CD4-positive, CD25-positive, alpha-beta regulatory T cell (primary cell): Measurements from ENCODE around the gene GPHN. TPM values are rescaled to one million over a fixed set of nuclear protein-coding genes. Genes with fewer than 3 reads are reported as not detected.

ENCODE experiments used
- ATAC-seq, 2 donors: fragments of 150-1000 bp; cut with Tn5 transposase; one replicate each; pipeline ENCODE4 v1.10.0; 2021; ENCODE audit warnings: low read depth in 2 of 2, moderate number of reproducible peaks in 2 of 2, moderate library complexity in 1 of 2
- DNase-seq, 3 donors: peaks; one replicate each; pipeline versions ENCODE4 v3.0.0 to v3.0.0-alpha.2; 2012 to 2022; ENCODE audit warnings: mixed read lengths in 1 of 3
- H3K27ac ChIP-seq: one replicate; pipeline ENCODE4 v1.7.0; 2013; ENCODE audit warnings: mild to moderate bottlenecking, low read length; ENCODE audit not compliant: insufficient read depth, poor library complexity, severe bottlenecking
- H3K27me3 ChIP-seq: one replicate; pipeline ENCODE4 v1.7.0; 2013; ENCODE audit warnings: low read length; ENCODE audit not compliant: control insufficient read depth, insufficient read depth
- H3K36me3 ChIP-seq: one replicate; pipeline ENCODE4 v1.7.0; 2013; ENCODE audit warnings: mild to moderate bottlenecking, low read length, moderate library complexity; ENCODE audit not compliant: control insufficient read depth, insufficient read depth
- H3K4me1 ChIP-seq: 2 replicates; pipeline ENCODE4 v1.7.0; 2013; ENCODE audit warnings: mild to moderate bottlenecking, low read length; ENCODE audit not compliant: insufficient read depth, control insufficient read depth, poor library complexity, severe bottlenecking
- H3K4me3 ChIP-seq: one replicate; pipeline ENCODE4 v1.7.0; 2013; ENCODE audit warnings: low read depth, mild to moderate bottlenecking, low read length, moderate library complexity
- H3K9me3 ChIP-seq, 2 experiments: 1 replicate in 1 of 2; 2 replicates in 1 of 2; pipeline ENCODE4 v1.7.0; 2013; ENCODE audit warnings: low read length in 2 of 2, mild to moderate bottlenecking in 1 of 2, moderate library complexity in 1 of 2; ENCODE audit not compliant: control insufficient read depth in 2 of 2
- H3K27ac Mint-ChIP-seq, 3 donors: one replicate each; pipeline ENCODE4 v1.8.0; 2020 to 2022; ENCODE audit warnings: mild to moderate bottlenecking in 3 of 3, mixed read lengths in 3 of 3, moderate library complexity in 2 of 3
- H3K27me3 Mint-ChIP-seq: one replicate; pipeline ENCODE4 v1.8.0; 2022; ENCODE audit warnings: mild to moderate bottlenecking, mixed read lengths
- H3K36me3 Mint-ChIP-seq: one replicate; pipeline ENCODE4 v1.8.0; 2020; ENCODE audit warnings: mixed read lengths
- H3K4me1 Mint-ChIP-seq, 4 donors: one replicate each; pipeline ENCODE4 v1.8.0; 2020 to 2022; ENCODE audit warnings: mixed read lengths in 4 of 4, mild to moderate bottlenecking in 1 of 4
- H3K4me3 Mint-ChIP-seq, 4 donors: one replicate each; pipeline ENCODE4 v1.8.0; 2020 to 2022; ENCODE audit warnings: mild to moderate bottlenecking in 4 of 4, mixed read lengths in 4 of 4, moderate library complexity in 3 of 4
- H3K9me3 Mint-ChIP-seq, 7 donors: one replicate each; pipeline ENCODE4 v1.8.0; 2020 to 2022; ENCODE audit warnings: mixed read lengths in 7 of 7, mild to moderate bottlenecking in 3 of 7, moderate library complexity in 2 of 7
- polyA plus RNA-seq, 4 donors: library from polyadenylated mRNA; unstranded; fragments of 300-500 nt; fragmentation: Illumina TruSeq; gene quantifications; one replicate each; pipeline ENCODE4 v1.2.3, GENCODE V29; 2021
- total RNA-seq: library from RNA; stranded (reverse); gene quantifications from one replicate; pipeline ENCODE4 v1.2.3, GENCODE V29; 2022

The GPHN gene
- total and polyA plus RNA-seq, 5 donors from 2014 or later: 8.3 to 19.5 (median 11.2) TPM

DNA sequence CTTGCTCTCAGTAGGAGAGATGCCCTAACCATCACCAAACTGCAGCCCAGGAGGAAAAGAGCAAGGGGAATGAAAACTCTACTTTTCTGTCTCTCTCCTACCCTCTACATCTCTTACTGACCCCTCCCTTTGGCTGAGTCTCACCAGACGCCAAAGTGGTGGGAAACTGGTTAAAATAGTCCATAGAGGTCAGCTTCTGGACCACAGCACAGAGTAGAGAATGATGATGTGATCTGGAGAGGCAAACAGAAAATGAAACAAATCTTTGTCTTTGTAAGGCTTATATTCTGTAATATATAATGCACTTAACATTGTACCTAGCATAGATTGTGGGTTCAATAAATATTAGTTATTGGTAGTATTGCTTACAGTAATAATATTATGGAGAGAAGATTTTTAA is 600.3 kb downstream of the GPHN start:
- no peaks in the 10 kb centered on the region for H3K27me3 ChIP-seq
- H3K36me3 Mint-ChIP-seq: peaks cover 38% of the 10 kb centered on the region
- H3K9me3 Mint-ChIP-seq: peaks cover 2 to 29% (median 14%) of the 10 kb centered on the region in 7 donors
- H3K27ac ChIP-seq: no peak overlapping the region
- peaks cover 18 to 19% of the 10 kb centered on the region in 2 experiments for H3K9me3 ChIP-seq
- no peaks in the 10 kb centered on the region for H3K4me1 ChIP-seq
- H3K4me1 Mint-ChIP-seq: no peaks in the 10 kb centered on the region
- H3K36me3 ChIP-seq: peaks cover 4% of the 10 kb centered on the region
- no peak overlapping the region for H3K4me3 Mint-ChIP-seq
- ATAC-seq (no peak), DNase-seq (no peak)
- H3K27ac Mint-ChIP-seq: no peak overlapping the region
- no peaks in the 10 kb centered on the region for H3K27me3 Mint-ChIP-seq
- H3K4me3 ChIP-seq: no peak overlapping the region

GRCh38 chr14:67111022-67111421 is 603.1 kb downstream of the GPHN start:
- Mint-ChIP-seq H3K27ac (no peak overlapping the region), H3K4me3 (no peak overlapping the region), H3K36me3 (peaks cover 13% of the 10 kb centered on the region), H3K4me1 (no peaks in the 10 kb centered on the region), H3K9me3 (peaks cover 0 to 9% (median 4%) of the 10 kb centered on the region in 7 donors), H3K27me3 (peaks cover 4% of the 10 kb centered on the region)
- DNase-seq (no peak), ATAC-seq (no peak)
- no peaks in the 10 kb centered on the region for H3K27me3 ChIP-seq
- H3K27ac ChIP-seq: no peak overlapping the region
- no peak overlapping the region for H3K4me3 ChIP-seq
- no peaks in the 10 kb centered on the region for H3K36me3 ChIP-seq
- no peaks in the 10 kb centered on the region for H3K4me1 ChIP-seq
- H3K9me3 ChIP-seq: peaks cover 5 to 6% of the 10 kb centered on the region in 2 experiments

GRCh38 chr14:67112344-67112743 is 604.4 kb downstream of the GPHN start:
- Mint-ChIP-seq H3K27me3 (peaks cover 4% of the 10 kb centered on the region), H3K4me1 (no peaks in the 10 kb centered on the region), H3K36me3 (peaks cover 13% of the 10 kb centered on the region), H3K27ac (no peak overlapping the region), H3K9me3 (peaks cover 0 to 2% (median 0%) of the 10 kb centered on the region in 7 donors), H3K4me3 (no peak overlapping the region)
- H3K27ac ChIP-seq: no peak overlapping the region
- ATAC-seq (no peak), DNase-seq (no peak)
- no peak overlapping the region for H3K4me3 ChIP-seq
- no peaks in the 10 kb centered on the region for H3K36me3 ChIP-seq
- no peaks in the 10 kb centered on the region for H3K4me1 ChIP-seq
- no peaks in the 10 kb centered on the region for H3K9me3 ChIP-seq
- H3K27me3 ChIP-seq: no peaks in the 10 kb centered on the region

DNA sequence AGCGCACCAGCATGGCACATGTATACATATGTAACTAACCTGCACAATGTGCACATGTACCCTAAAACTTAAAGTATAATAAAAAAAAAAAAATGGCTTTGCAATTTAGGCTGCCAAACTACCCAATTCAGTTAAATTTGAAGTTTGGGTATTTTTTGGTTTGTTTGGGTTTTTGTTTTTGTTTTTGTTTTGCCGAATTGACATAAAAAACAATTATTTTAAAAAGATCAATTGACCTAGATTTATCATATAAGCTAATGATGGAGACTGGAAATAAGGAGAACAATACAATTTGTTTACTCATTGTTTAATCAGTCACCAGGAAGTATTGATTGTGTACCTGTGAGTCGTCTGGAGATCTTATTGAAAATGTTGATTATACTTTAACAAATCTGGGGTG is 619.2 kb downstream of the GPHN start:
- Mint-ChIP-seq H3K36me3 (peaks cover 31% of the 10 kb centered on the region), H3K4me1 (peaks cover 0 to 4% (median 1%) of the 10 kb centered on the region in 4 donors), H3K4me3 (no peak overlapping the region), H3K27me3 (no peaks in the 10 kb centered on the region), H3K9me3 (peaks cover 0 to 6% (median 3%) of the 10 kb centered on the region in 7 donors), H3K27ac (no peak overlapping the region)
- ATAC-seq: no peak
- H3K9me3 ChIP-seq: no peaks in the 10 kb centered on the region
- no peak overlapping the region for H3K27ac ChIP-seq
- no peak overlapping the region for H3K4me3 ChIP-seq
- H3K4me1 ChIP-seq: no peaks in the 10 kb centered on the region
- peaks cover 4% of the 10 kb centered on the region for H3K36me3 ChIP-seq
- H3K27me3 ChIP-seq: no peaks in the 10 kb centered on the region
- DNase-seq: no peak

DNA sequence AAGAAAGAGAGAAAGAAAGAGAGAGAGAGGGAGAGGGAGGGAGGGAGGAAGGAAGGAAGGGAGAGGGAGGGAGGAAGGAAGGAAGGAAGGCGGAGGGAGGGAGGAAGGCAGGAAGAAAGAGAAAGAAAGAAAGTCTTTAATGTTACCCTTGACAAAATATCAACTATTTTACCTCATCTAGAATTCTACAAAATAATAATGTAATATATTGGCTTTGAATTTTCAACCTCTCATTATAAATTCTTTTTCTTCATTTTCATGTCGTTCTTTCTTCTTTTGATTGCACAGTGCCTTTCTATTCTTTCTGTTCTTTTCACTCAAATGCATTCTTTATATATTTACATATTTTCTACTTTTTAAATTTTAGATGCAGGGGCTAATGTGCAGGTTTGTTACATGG is 621.8 kb downstream of the GPHN start:
- Histone ChIP-seq H3K36me3 (no peaks in the 10 kb centered on the region), H3K9me3 (no peaks in the 10 kb centered on the region), H3K27me3 (no peaks in the 10 kb centered on the region), H3K4me3 (no peak overlapping the region), H3K4me1 (no peaks in the 10 kb centered on the region), H3K27ac (no peak overlapping the region)
- no peak overlapping the region for H3K27ac Mint-ChIP-seq
- no peak overlapping the region for H3K4me3 Mint-ChIP-seq
- H3K9me3 Mint-ChIP-seq: peaks cover 0 to 6% (median 3%) of the 10 kb centered on the region in 7 donors
- H3K27me3 Mint-ChIP-seq: no peaks in the 10 kb centered on the region
- ATAC-seq (no peak), DNase-seq (no peak)
- peaks cover 0 to 14% (median 5%) of the 10 kb centered on the region in 4 donors for H3K4me1 Mint-ChIP-seq
- peaks cover 19% of the 10 kb centered on the region for H3K36me3 Mint-ChIP-seq

DNA sequence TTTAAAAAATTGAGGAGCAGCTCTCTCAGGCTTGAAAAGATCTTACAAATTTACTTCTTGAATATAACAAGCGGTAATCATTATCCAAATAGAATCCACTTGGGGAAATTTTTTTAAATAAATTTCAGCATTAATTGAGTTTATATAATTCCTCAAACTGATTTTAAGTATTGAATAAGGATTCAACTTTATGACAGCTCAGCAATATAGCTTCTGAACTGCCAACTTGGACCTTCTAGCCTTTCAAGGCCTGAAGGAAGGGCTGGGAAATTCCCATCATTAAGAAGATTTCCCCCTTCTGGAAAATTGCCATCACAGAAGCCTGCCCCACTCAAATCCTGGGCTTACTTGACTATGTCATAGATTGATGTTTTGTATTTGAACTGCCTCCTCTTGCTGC is 623.7 kb downstream of the GPHN start:
- no peak overlapping the region for H3K4me3 Mint-ChIP-seq
- Histone ChIP-seq H3K9me3 (no peaks in the 10 kb centered on the region), H3K27ac (no peak overlapping the region), H3K36me3 (no peaks in the 10 kb centered on the region), H3K4me3 (no peak overlapping the region), H3K4me1 (no peaks in the 10 kb centered on the region), H3K27me3 (no peaks in the 10 kb centered on the region)
- H3K4me1 Mint-ChIP-seq: peaks cover 0 to 18% (median 5%) of the 10 kb centered on the region in 4 donors
- peaks cover 9% of the 10 kb centered on the region for H3K36me3 Mint-ChIP-seq
- H3K27me3 Mint-ChIP-seq: no peaks in the 10 kb centered on the region
- peaks cover 0 to 2% (median 0%) of the 10 kb centered on the region in 7 donors for H3K9me3 Mint-ChIP-seq
- DNase-seq: no peak
- ATAC-seq: no peak
- no peak overlapping the region for H3K27ac Mint-ChIP-seq

GRCh38 chr14:67133144-67133543 is 625.2 kb downstream of the GPHN start:
- Histone ChIP-seq H3K9me3 (no peaks in the 10 kb centered on the region), H3K27ac (no peak overlapping the region), H3K36me3 (no peaks in the 10 kb centered on the region), H3K4me3 (no peak overlapping the region), H3K4me1 (no peaks in the 10 kb centered on the region), H3K27me3 (no peaks in the 10 kb centered on the region)
- Mint-ChIP-seq H3K27ac (no peak overlapping the region), H3K27me3 (no peaks in the 10 kb centered on the region), H3K9me3 (peaks cover 0 to 2% (median 0%) of the 10 kb centered on the region in 7 donors), H3K4me1 (peaks cover 0 to 14% (median 5%) of the 10 kb centered on the region in 4 donors), H3K36me3 (peaks cover 5% of the 10 kb centered on the region), H3K4me3 (no peak overlapping the region)
- ATAC-seq (no peak), DNase-seq (no peak)

GRCh38 chr14:67133595-67134441 is 625.9 kb downstream of the GPHN start:
- ATAC-seq (no peak), DNase-seq (no peak)
- no peaks in the 10 kb centered on the region for H3K36me3 ChIP-seq
- no peaks in the 10 kb centered on the region for H3K4me1 ChIP-seq
- H3K27ac Mint-ChIP-seq: peak overlapping the region in 1 of 3 donors; percentile 83
- peaks cover 5% of the 10 kb centered on the region for H3K36me3 Mint-ChIP-seq
- peaks cover 0 to 2% (median 0%) of the 10 kb centered on the region in 7 donors for H3K9me3 Mint-ChIP-seq
- peaks cover 0 to 14% (median 5%) of the 10 kb centered on the region in 4 donors for H3K4me1 Mint-ChIP-seq
- H3K27ac ChIP-seq: no peak overlapping the region
- no peaks in the 10 kb centered on the region for H3K27me3 Mint-ChIP-seq
- no peak overlapping the region for H3K4me3 Mint-ChIP-seq
- H3K9me3 ChIP-seq: no peaks in the 10 kb centered on the region
- H3K27me3 ChIP-seq: no peaks in the 10 kb centered on the region
- H3K4me3 ChIP-seq: no peak overlapping the region
